GM23338 (cell line): Measurements from ENCODE around the gene SPATA33. TPM values are rescaled to one million over a fixed set of nuclear protein-coding genes. Genes with fewer than 3 reads are reported as not detected.
"Not testable (repeated sequence)": the region's sequence is repeated elsewhere in the genome, so short reads cannot be mapped to it uniquely, and the experiment has no call there.

ENCODE experiments used
- ATAC-seq: fragments of 200-7000 bp; cut with Tn5 transposase; 3 replicates; pipeline ENCODE4 v1.9.1; 2020
- DNase-seq: peaks from one replicate; pipeline ENCODE4 v3.0.0-alpha.2; 2015; ENCODE audit warnings: low spot score
- H2AFZ ChIP-seq: fragments of 200-600 bp; sonication (generic); 2 replicates; pipeline ENCODE4 v1.8.0; 2016; ENCODE audit warnings: antibody characterized with exemption, mild to moderate bottlenecking, moderate library complexity
- H3F3A ChIP-seq: fragments of 200-600 bp; sonication (generic); replicated peaks from 2 replicates; pipeline ENCODE4 v1.8.0; 2017; ENCODE audit warnings: antibody characterized with exemption, mixed run types, low read depth
- H3K27ac ChIP-seq: fragments of 200-600 bp; sonication (generic); 2 replicates; pipeline ENCODE4 v1.6.1; 2016; ENCODE audit warnings: low read depth
- H3K27me3 ChIP-seq: fragments of 200-600 bp; sonication (generic); 2 replicates; pipeline ENCODE4 v1.8.0; 2016; ENCODE audit warnings: mild to moderate bottlenecking, mixed run types, moderate library complexity; ENCODE audit not compliant: insufficient read depth
- H3K36me3 ChIP-seq: fragments of 200-600 bp; sonication (generic); 2 replicates; pipeline ENCODE4 v1.8.0; 2016; ENCODE audit warnings: mild to moderate bottlenecking; ENCODE audit not compliant: insufficient read depth
- H3K4me1 ChIP-seq: fragments of 200-600 bp; sonication (generic); 2 replicates; pipeline ENCODE4 v1.8.0; 2016; ENCODE audit warnings: mild to moderate bottlenecking, moderate library complexity; ENCODE audit not compliant: insufficient read depth
- H3K4me2 ChIP-seq: fragments of 200-600 bp; sonication (generic); 2 replicates; pipeline ENCODE4 v1.7.1; 2017; ENCODE audit warnings: mixed run types
- H3K4me3 ChIP-seq: fragments of 200-600 bp; sonication (generic); 2 replicates; pipeline ENCODE4 v1.6.1; 2016; ENCODE audit warnings: mixed run types
- H3K79me2 ChIP-seq: fragments of 200-600 bp; sonication (generic); replicated peaks from 2 replicates; pipeline ENCODE4 v1.8.0; 2017; ENCODE audit warnings: mild to moderate bottlenecking; ENCODE audit not compliant: insufficient read depth
- H3K9me2 ChIP-seq: fragments of 200-600 bp; sonication (generic); 2 replicates; pipeline ENCODE4 v1.8.0; 2017; ENCODE audit not compliant: insufficient read depth
- H4K20me1 ChIP-seq: fragments of 200-600 bp; sonication (generic); replicated peaks from 2 replicates; pipeline ENCODE4 v1.8.0; 2017; ENCODE audit warnings: mild to moderate bottlenecking; ENCODE audit not compliant: insufficient read depth
- H3K27ac Mint-ChIP-seq: 2 replicates; pipeline ENCODE4 v1.8.0; 2020; ENCODE audit warnings: inconsistent platforms, mild to moderate bottlenecking, moderate library complexity, mixed read lengths
- H3K27me3 Mint-ChIP-seq: 3 replicates; pipeline ENCODE4 v1.8.0; 2022; ENCODE audit warnings: low read depth, mild to moderate bottlenecking, moderate library complexity, mixed read lengths, inconsistent platforms; ENCODE audit not compliant: insufficient read depth, poor library complexity
- H3K36me3 Mint-ChIP-seq: 3 replicates; pipeline ENCODE4 v1.8.0; 2021; ENCODE audit warnings: low read depth, mild to moderate bottlenecking, inconsistent platforms, moderate library complexity, mixed read lengths
- H3K4me1 Mint-ChIP-seq: 3 replicates; pipeline ENCODE4 v1.8.0; 2020; ENCODE audit warnings: mild to moderate bottlenecking, inconsistent platforms, mixed read lengths
- H3K4me3 Mint-ChIP-seq: 3 replicates; pipeline ENCODE4 v1.8.0; 2021; ENCODE audit warnings: moderate library complexity, mild to moderate bottlenecking, inconsistent platforms, mixed read lengths
- H3K9me3 Mint-ChIP-seq: 3 replicates; pipeline ENCODE4 v1.8.0; 2020; ENCODE audit warnings: moderate library complexity, mild to moderate bottlenecking, inconsistent platforms, mixed read lengths
- CREB1 ChIP-seq: fragments of 250-450 bp; sonication (Bioruptor Pico); IDR thresholded peaks from 2 replicates; pipeline ENCODE4 v1.5.0; 2020; ENCODE audit warnings: low read depth, mild to moderate bottlenecking, moderate library complexity
- EZH2 ChIP-seq: fragments of 200-600 bp; sonication (generic); IDR thresholded peaks from one replicate; pipeline ENCODE4 v1.8.0; 2017; ENCODE audit warnings: antibody characterized with exemption, mild to moderate bottlenecking, low read depth; ENCODE audit not compliant: unreplicated experiment
- EZH2phosphoT487 ChIP-seq: fragments of 200-600 bp; sonication (generic); IDR thresholded peaks from one replicate; pipeline ENCODE4 v1.8.1; 2018; ENCODE audit warnings: antibody characterized with exemption; ENCODE audit not compliant: unreplicated experiment
- NANOG ChIP-seq: IDR thresholded peaks from 2 replicates; pipeline ENCODE4 v1.6.1; 2016; ENCODE audit warnings: antibody characterized with exemption, borderline replicate concordance
- REST ChIP-seq: IDR thresholded peaks from one replicate; pipeline ENCODE4 v1.6.1; 2018; ENCODE audit warnings: antibody characterized with exemption; ENCODE audit not compliant: unreplicated experiment
- STAT1 ChIP-seq: IDR thresholded peaks from one replicate; pipeline ENCODE4 v1.6.1; 2016; ENCODE audit warnings: antibody characterized with exemption; ENCODE audit not compliant: unreplicated experiment
- ZNF331 ChIP-seq: fragments of 250-450 bp; sonication (Bioruptor Pico); IDR thresholded peaks from 2 replicates; pipeline ENCODE4 v1.5.0; 2020; ENCODE audit warnings: low read depth, mild to moderate bottlenecking, moderate library complexity
- polyA plus RNA-seq: library from polyadenylated mRNA; unstranded; fragments of >200 nt; fragmentation: Nextera tagmentation; extraction: Ambion mirVana; gene quantifications from 2 replicates; pipeline ENCODE4 v1.2.1, GENCODE V29; 2016
- total RNA-seq: library from RNA; depleted of rRNA; stranded (reverse); fragments of >200 nt; shearing (Covaris generic); gene quantifications from 2 replicates; pipeline ENCODE4 v1.2.3, GENCODE V29; 2014
- TF ChIP-seq, protein P1 (sequence below): IDR thresholded peaks from 2 replicates; pipeline ENCODE4 v1.6.1; 2016; ENCODE audit warnings: antibody characterized with exemption
- TF ChIP-seq, protein P2 (sequence below): fragments of 250-450 bp; sonication (Bioruptor Pico); IDR thresholded peaks from 2 replicates; pipeline ENCODE4 v1.5.0; 2020; ENCODE audit warnings: mild to moderate bottlenecking, moderate library complexity

Gene SPATA33
- total and polyA plus RNA-seq, 2 experiments from 2014 or later, result 5.8 to 17.4 TPM

- no peak overlapping the region for H3K4me2 ChIP-seq
- H3K27ac ChIP-seq, result no peak overlapping the region
- no peaks in the 10 kb centered on the region for H3K9me3 Mint-ChIP-seq
- H3K4me1 ChIP-seq, result no peaks in the 10 kb centered on the region
- H3K27me3 ChIP-seq, result no peaks in the 10 kb centered on the region
- H3K36me3 Mint-ChIP-seq, result peaks cover 44% of the 10 kb centered on the region
- no peak for DNase-seq
- ATAC-seq, result no peak
- H3K27ac Mint-ChIP-seq, result no peak overlapping the region
- H3F3A ChIP-seq, result peaks cover 6% of the 10 kb centered on the region; the same call in 1 of the 2 replicates
- 0 out of 2 replicates have a peak, but pooled peaks cover 2% of the 10 kb centered on the region for H3K36me3 ChIP-seq
- no peak overlapping the region for H3K4me3 Mint-ChIP-seq
- H3K4me1 Mint-ChIP-seq, result peaks cover 2% of the 10 kb centered on the region; the same call in 1 of the 3 replicates
- H4K20me1 ChIP-seq, result peaks cover 1% of the 10 kb centered on the region; the same call in 1 of the 2 replicates
- peaks cover 24% of the 10 kb centered on the region for H3K27me3 Mint-ChIP-seq
- H3K9me2 ChIP-seq, result no peaks in the 10 kb centered on the region
- TF ChIP-seq EZH2phosphoT487 (no peak), STAT1 (no peak), NANOG (no peak), ZNF331 (CRISPR knock-in tag) (no peak), EZH2 (no peak), REST (no peak), CREB1 (CRISPR knock-in tag) (no peak)
- TF ChIP-seq, protein P1, sequence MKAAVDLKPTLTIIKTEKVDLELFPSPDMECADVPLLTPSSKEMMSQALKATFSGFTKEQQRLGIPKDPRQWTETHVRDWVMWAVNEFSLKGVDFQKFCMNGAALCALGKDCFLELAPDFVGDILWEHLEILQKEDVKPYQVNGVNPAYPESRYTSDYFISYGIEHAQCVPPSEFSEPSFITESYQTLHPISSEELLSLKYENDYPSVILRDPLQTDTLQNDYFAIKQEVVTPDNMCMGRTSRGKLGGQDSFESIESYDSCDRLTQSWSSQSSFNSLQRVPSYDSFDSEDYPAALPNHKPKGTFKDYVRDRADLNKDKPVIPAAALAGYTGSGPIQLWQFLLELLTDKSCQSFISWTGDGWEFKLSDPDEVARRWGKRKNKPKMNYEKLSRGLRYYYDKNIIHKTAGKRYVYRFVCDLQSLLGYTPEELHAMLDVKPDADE, result no peak
- TF ChIP-seq, protein P2, sequence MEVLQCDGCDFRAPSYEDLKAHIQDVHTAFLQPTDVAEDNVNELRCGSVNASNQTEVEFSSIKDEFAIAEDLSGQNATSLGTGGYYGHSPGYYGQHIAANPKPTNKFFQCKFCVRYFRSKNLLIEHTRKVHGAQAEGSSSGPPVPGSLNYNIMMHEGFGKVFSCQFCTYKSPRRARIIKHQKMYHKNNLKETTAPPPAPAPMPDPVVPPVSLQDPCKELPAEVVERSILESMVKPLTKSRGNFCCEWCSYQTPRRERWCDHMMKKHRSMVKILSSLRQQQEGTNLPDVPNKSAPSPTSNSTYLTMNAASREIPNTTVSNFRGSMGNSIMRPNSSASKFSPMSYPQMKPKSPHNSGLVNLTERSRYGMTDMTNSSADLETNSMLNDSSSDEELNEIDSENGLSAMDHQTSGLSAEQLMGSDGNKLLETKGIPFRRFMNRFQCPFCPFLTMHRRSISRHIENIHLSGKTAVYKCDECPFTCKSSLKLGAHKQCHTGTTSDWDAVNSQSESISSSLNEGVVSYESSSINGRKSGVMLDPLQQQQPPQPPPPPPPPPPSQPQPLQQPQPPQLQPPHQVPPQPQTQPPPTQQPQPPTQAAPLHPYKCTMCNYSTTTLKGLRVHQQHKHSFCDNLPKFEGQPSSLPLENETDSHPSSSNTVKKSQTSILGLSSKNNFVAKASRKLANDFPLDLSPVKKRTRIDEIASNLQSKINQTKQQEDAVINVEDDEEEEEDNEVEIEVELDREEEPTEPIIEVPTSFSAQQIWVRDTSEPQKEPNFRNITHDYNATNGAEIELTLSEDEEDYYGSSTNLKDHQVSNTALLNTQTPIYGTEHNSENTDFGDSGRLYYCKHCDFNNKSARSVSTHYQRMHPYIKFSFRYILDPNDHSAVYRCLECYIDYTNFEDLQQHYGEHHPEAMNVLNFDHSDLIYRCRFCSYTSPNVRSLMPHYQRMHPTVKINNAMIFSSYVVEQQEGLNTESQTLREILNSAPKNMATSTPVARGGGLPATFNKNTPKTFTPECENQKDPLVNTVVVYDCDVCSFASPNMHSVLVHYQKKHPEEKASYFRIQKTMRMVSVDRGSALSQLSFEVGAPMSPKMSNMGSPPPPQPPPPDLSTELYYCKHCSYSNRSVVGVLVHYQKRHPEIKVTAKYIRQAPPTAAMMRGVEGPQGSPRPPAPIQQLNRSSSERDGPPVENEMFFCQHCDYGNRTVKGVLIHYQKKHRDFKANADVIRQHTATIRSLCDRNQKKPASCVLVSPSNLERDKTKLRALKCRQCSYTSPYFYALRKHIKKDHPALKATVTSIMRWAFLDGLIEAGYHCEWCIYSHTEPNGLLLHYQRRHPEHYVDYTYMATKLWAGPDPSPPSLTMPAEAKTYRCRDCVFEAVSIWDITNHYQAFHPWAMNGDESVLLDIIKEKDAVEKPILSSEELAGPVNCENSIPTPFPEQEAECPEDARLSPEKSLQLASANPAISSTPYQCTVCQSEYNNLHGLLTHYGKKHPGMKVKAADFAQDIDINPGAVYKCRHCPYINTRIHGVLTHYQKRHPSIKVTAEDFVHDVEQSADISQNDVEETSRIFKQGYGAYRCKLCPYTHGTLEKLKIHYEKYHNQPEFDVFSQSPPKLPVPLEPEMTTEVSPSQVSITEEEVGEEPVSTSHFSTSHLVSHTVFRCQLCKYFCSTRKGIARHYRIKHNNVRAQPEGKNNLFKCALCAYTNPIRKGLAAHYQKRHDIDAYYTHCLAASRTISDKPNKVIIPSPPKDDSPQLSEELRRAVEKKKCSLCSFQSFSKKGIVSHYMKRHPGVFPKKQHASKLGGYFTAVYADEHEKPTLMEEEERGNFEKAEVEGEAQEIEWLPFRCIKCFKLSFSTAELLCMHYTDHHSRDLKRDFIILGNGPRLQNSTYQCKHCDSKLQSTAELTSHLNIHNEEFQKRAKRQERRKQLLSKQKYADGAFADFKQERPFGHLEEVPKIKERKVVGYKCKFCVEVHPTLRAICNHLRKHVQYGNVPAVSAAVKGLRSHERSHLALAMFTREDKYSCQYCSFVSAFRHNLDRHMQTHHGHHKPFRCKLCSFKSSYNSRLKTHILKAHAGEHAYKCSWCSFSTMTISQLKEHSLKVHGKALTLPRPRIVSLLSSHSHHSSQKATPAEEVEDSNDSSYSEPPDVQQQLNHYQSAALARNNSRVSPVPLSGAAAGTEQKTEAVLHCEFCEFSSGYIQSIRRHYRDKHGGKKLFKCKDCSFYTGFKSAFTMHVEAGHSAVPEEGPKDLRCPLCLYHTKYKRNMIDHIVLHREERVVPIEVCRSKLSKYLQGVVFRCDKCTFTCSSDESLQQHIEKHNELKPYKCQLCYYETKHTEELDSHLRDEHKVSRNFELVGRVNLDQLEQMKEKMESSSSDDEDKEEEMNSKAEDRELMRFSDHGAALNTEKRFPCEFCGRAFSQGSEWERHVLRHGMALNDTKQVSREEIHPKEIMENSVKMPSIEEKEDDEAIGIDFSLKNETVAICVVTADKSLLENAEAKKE (CRISPR knock-in tag), result no peak
- no peak overlapping the region for H3K4me3 ChIP-seq
- H2AFZ ChIP-seq, result no peak overlapping the region
- no peaks in the 10 kb centered on the region for H3K79me2 ChIP-seq
These were observed 36.5 kb downstream of the SPATA33 start for GRCh38 chr16:89693931-89694783.

DNA sequence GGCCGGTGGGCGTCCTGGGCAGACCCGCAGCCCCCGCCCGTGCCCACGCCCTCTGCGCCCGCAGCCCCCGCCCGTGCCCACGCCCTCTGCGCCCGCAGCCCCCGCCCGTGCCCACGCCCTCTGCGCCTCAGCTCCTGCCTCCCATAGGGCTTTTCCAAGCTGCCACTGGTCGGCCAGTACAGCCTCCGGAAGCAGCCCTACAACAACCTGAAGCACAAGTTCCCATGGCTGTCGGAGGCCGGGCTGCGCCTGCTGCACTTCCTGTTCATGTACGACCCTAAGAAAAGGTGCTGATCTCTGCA, 37.1 kb downstream of the SPATA33 start:
- not testable (repeated sequence) for H3K9me3 Mint-ChIP-seq, ATAC-seq

More for the DNA sequence above, 37.1 kb downstream of the SPATA33 start:
- not testable (repeated sequence) for H3K4me1 Mint-ChIP-seq, H2AFZ ChIP-seq, H3K79me2 ChIP-seq, H3K9me2 ChIP-seq, H4K20me1 ChIP-seq, H3K4me3 ChIP-seq, H3K27ac Mint-ChIP-seq, DNase-seq, H3K4me2 ChIP-seq, H3K4me1 ChIP-seq, H3F3A ChIP-seq, H3K4me3 Mint-ChIP-seq, H3K36me3 ChIP-seq, H3K27ac ChIP-seq, H3K27me3 ChIP-seq
- Mint-ChIP-seq H3K36me3 (peaks cover 46% of the 10 kb centered on the region), H3K27me3 (peaks cover 24% of the 10 kb centered on the region)
